LNCAP (cell line): Measurements from ENCODE around the gene MYBPC2.

Source experiments
- CTCF ChIP-seq: fragments of 450-650 bp; IDR thresholded peaks from 2 replicates; pipeline ENCODE4 v1.5.1; 2017; ENCODE audit warnings: mild to moderate bottlenecking

MYBPC2 gene

GRCh38 chr19:50432221-50433028, at the start of gene MYBPC2:
TSS of gene MYBPC2 (plus strand) at chr19:50432892. CDS start at chr19:50432954, 62 bp downstream.
- TF ChIP-seq CTCF, result no peak

- no peak for TF ChIP-seq CTCF
Observed at GRCh38 chr19:50383001-50383851, 49.5 kb upstream of the MYBPC2 start.

- TF ChIP-seq CTCF, result no peak
Observed at GRCh38 chr19:50383852-50384684, 48.6 kb upstream of the MYBPC2 start, which contains the start of gene POLD1. TSS of gene POLD1 (plus strand) at chr19:50384347. CDS start at chr19:50398852, 14,505 bp downstream.

DNA sequence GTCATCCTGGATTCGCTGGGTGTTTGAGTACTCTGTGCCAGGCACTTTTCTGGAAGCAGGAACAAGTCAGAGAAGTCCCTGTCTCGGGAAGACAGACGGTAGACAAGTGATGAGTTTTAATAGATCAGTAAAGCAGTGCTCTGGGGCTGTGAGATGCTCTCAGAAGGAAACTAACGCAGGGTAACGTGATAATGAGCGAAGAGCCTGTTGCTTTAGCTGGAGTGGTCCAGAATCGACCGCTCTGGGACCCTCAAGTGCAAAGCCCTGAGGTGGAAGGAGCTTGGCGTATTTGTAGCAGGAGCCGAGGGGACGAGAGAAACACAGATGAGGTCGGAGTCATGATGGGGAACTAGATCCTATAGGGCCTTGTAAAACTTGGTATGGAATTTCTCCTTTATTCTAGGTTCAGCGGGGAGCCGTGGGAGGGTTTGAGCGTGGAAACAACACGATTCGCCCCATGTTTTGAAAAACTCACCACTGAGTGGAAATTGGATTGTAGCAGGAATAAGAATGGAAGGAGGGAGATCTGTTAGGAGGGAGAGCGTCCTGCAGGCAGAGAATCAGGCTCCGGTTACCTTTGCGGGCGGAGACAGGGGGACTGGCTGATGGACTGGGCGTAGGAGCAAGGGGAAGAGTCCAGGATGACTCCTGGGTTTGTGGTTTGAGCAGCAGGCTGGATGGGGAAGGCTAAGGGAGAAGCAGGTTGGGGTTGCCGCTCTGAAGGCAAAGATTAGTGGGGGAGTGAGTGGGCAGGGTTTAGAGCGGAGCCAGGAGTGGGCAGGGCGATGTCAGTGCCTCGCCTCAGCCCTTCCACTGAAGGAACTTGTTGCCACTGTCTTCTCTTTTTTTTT, 47.8 kb upstream of the MYBPC2 start:
- no peak for TF ChIP-seq CTCF

- no peak for TF ChIP-seq CTCF
Observed at GRCh38 chr19:50387176-50387867, 45.4 kb upstream of the MYBPC2 start.

- no peak for TF ChIP-seq CTCF
Observed at GRCh38 chr19:50387868-50388245, 44.8 kb upstream of the MYBPC2 start.
